Trophoblast cell (in vitro differentiated cells and primary cell): ENCODE data around the gene ACOX1.

Experiments
- DNase-seq, 2 donors: peaks; one replicate each; pipeline ENCODE4 v3.0.0-alpha.2; 2016
- H2AFZ ChIP-seq: 2 replicates; pipeline ENCODE4 v1.6.1; 2013; ENCODE audit warnings: low read length, moderate library complexity, mild to moderate bottlenecking; ENCODE audit not compliant: insufficient read depth, poor library complexity
- H2AK5ac ChIP-seq: 2 replicates; pipeline ENCODE4 v1.6.1; 2013; ENCODE audit warnings: mild to moderate bottlenecking, low read length
- H2BK120ac ChIP-seq: 2 replicates; pipeline ENCODE4 v1.6.1; 2013; ENCODE audit warnings: low read length, mild to moderate bottlenecking, moderate library complexity; ENCODE audit not compliant: insufficient read depth, poor library complexity
- H2BK12ac ChIP-seq: 2 replicates; pipeline ENCODE4 v1.6.1; 2013; ENCODE audit warnings: mild to moderate bottlenecking, low read length, moderate library complexity
- H2BK5ac ChIP-seq: 2 replicates; pipeline ENCODE4 v1.6.1; 2013; ENCODE audit warnings: low read length, low read depth, moderate library complexity, mild to moderate bottlenecking; ENCODE audit not compliant: poor library complexity
- H3K14ac ChIP-seq: 2 replicates; pipeline ENCODE4 v1.6.1; 2013; ENCODE audit warnings: mild to moderate bottlenecking, low read length
- H3K18ac ChIP-seq: 2 replicates; pipeline ENCODE4 v1.6.1; 2013; ENCODE audit warnings: mild to moderate bottlenecking, low read length
- H3K23ac ChIP-seq: 2 replicates; pipeline ENCODE4 v1.6.1; 2013; ENCODE audit warnings: low read length
- H3K27ac ChIP-seq: 2 replicates; pipeline ENCODE4 v1.5.1; 2013; ENCODE audit warnings: low read depth, mild to moderate bottlenecking, inconsistent platforms, low read length, moderate library complexity
- H3K27me3 ChIP-seq: 2 replicates; pipeline ENCODE4 v1.6.1; 2013; ENCODE audit warnings: inconsistent platforms, mild to moderate bottlenecking, low read length, moderate library complexity; ENCODE audit not compliant: insufficient read depth
- H3K36me3 ChIP-seq, 2 experiments: 1 replicate in 1 of 2; 2 replicates in 1 of 2; pipeline ENCODE4 v1.6.1; 2013; ENCODE audit warnings: low read length in 2 of 2, mild to moderate bottlenecking in 2 of 2, moderate library complexity in 1 of 2; ENCODE audit not compliant: insufficient read depth in 2 of 2, control insufficient read depth in 1 of 2
- H3K4ac ChIP-seq: 2 replicates; pipeline ENCODE4 v1.6.1; 2013; ENCODE audit warnings: low read depth, mild to moderate bottlenecking, low read length, moderate library complexity
- H3K4me1 ChIP-seq, 2 experiments: 1 replicate in 1 of 2; 2 replicates in 1 of 2; pipeline ENCODE4 v1.6.1; 2013; ENCODE audit warnings: low read length in 2 of 2, mild to moderate bottlenecking in 2 of 2, moderate library complexity in 1 of 2; ENCODE audit not compliant: insufficient read depth in 2 of 2, control insufficient read depth in 1 of 2
- H3K4me2 ChIP-seq: 2 replicates; pipeline ENCODE4 v1.6.1; 2013; ENCODE audit warnings: inconsistent platforms, mild to moderate bottlenecking, low read length, moderate library complexity
- H3K4me3 ChIP-seq: 2 replicates; pipeline ENCODE4 v1.5.1; 2013; ENCODE audit warnings: mild to moderate bottlenecking, low read depth, low read length, inconsistent platforms
- H3K79me1 ChIP-seq: one replicate; pipeline ENCODE4 v1.6.1; 2013; ENCODE audit warnings: low read length
- H3K79me2 ChIP-seq: 2 replicates; pipeline ENCODE4 v1.6.1; 2013; ENCODE audit warnings: low read length, mild to moderate bottlenecking; ENCODE audit not compliant: control insufficient read depth, insufficient read depth, poor library complexity
- H3K9ac ChIP-seq: 2 replicates; pipeline ENCODE4 v1.6.1; 2013; ENCODE audit warnings: mild to moderate bottlenecking, low read length
- H3K9me3 ChIP-seq: 2 replicates; pipeline ENCODE4 v1.6.1; 2013; ENCODE audit warnings: low read depth, mild to moderate bottlenecking, control low read depth, inconsistent platforms, low read length; ENCODE audit not compliant: insufficient read depth
- H4K12ac ChIP-seq: 2 replicates; pipeline ENCODE4 v1.6.1; 2013; ENCODE audit warnings: low read depth, mild to moderate bottlenecking, low read length, moderate library complexity
- H4K8ac ChIP-seq: 2 replicates; pipeline ENCODE4 v1.6.1; 2013; ENCODE audit warnings: low read depth, mild to moderate bottlenecking, low read length, moderate library complexity
- H4K91ac ChIP-seq: one replicate; pipeline ENCODE4 v1.6.1; 2013; ENCODE audit warnings: low read depth, mild to moderate bottlenecking, low read length, moderate library complexity
- WGBS: extraction: QIAGEN DNeasy Blood & Tissue Kit; methylation state at CpG from one replicate; pipeline ENCODE4 v1.1.7; 2013; ENCODE audit warnings: missing lambda C conversion rate; ENCODE audit not compliant: insufficient read length, insufficient coverage; ENCODE audit errors: extremely low coverage; 5-methylcytosine and 5-hydroxymethylcytosine counted together

Gene ACOX1

GRCh38 chr17:75901727-75902126 lies 77.2 kb downstream of the ACOX1 start:
- no peak for DNase-seq
- Histone ChIP-seq H3K36me3 (peaks cover 38 to 50% of the 10 kb centered on the region in 2 experiments), H3K18ac (no peak overlapping the region), H3K9me3 (no peaks in the 10 kb centered on the region), H3K4ac (no peak overlapping the region), H4K91ac (no peak overlapping the region), H3K14ac (no peak overlapping the region), H3K79me1 (peaks cover 7% of the 10 kb centered on the region), H3K4me3 (no peak overlapping the region), H2BK12ac (no peak overlapping the region), H2AK5ac (no peak overlapping the region), H2BK120ac (no peak overlapping the region), H4K8ac (no peak overlapping the region), H2AFZ (no peak overlapping the region), H3K4me1 (peaks cover 8% of the 10 kb centered on the region in 2 experiments), H3K79me2 (peaks cover 6% of the 10 kb centered on the region), H3K4me2 (no peak overlapping the region), H3K27me3 (no peaks in the 10 kb centered on the region), H2BK5ac (no peak overlapping the region), H4K12ac (no peak overlapping the region), H3K23ac (no peak overlapping the region), H3K27ac (no peak overlapping the region), H3K9ac (no peak overlapping the region)
- WGBS: no CpG with 5 or more reads among the region's 18 CpGs

DNA sequence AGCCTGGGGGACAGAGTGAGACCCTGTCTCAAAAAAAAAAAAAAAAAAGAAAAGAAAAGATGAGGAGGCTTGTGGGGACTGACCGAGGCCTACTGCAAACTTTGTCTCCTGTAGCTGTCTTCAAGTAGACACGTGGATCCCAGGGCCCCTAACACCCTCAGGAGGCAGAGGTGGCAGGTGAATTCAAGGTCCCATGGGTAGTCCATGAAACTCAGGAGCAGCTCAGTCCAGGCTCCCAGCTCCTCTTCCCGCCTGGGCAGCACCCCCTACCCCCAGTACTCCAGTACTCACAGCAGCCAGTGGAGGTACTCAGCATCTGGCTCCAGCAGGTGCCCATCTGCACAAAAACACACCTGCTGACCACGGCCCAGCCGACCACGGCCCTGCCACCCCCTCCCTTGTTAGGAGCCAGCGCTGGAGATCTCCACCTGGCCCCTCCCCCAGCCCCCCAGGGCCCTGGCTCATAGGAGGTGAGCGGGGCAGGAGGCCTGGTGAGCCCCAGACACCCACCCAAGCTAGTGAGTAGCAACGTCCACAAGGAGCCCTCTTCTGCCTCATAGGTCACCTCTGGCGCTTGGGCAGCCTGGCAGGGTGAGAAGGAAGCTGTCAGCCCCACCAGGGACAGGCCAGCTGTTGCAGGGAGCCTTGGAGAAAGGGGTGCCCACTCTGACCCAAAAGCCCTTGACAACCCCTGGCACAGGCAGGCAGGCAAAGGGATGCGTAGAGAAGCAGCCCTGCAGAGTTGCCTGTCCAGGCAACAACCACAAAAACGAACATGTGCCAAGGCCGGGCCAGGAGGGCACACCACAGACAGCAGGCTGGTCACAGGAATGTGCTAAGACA lies 78.1 kb downstream of the ACOX1 start:
- no peaks in the 10 kb centered on the region for H3K9me3 ChIP-seq
- H3K79me2 ChIP-seq: peaks cover 10% of the 10 kb centered on the region
- no CpG with 5 or more reads among the region's 13 CpGs for WGBS
- H4K91ac ChIP-seq: no peak overlapping the region
- no peak overlapping the region for H2BK120ac ChIP-seq
- no peak overlapping the region for H3K4ac ChIP-seq
- H3K4me1 ChIP-seq: peaks cover 3 to 6% of the 10 kb centered on the region in 2 experiments
- H3K4me2 ChIP-seq: no peak overlapping the region
- H3K36me3 ChIP-seq: peaks cover 38 to 50% of the 10 kb centered on the region in 2 experiments
- H3K23ac ChIP-seq: no peak overlapping the region
- no peak for DNase-seq
- peaks cover 12% of the 10 kb centered on the region for H3K79me1 ChIP-seq
- H3K18ac ChIP-seq: no peak overlapping the region
- no peak overlapping the region for H3K27ac ChIP-seq
- no peak overlapping the region for H3K9ac ChIP-seq
- H3K14ac ChIP-seq: no peak overlapping the region
- H2AK5ac ChIP-seq: no peak overlapping the region
- H4K8ac ChIP-seq: no peak overlapping the region
- H4K12ac ChIP-seq: no peak overlapping the region
- H2BK5ac ChIP-seq: no peak overlapping the region
- H3K4me3 ChIP-seq: no peak overlapping the region
- no peak overlapping the region for H2AFZ ChIP-seq
- H3K27me3 ChIP-seq: no peaks in the 10 kb centered on the region
- H2BK12ac ChIP-seq: no peak overlapping the region

GRCh38 chr17:75899767-75900468 lies 79.0 kb downstream of the ACOX1 start:
- no peak overlapping the region for H4K91ac ChIP-seq
- no peak overlapping the region for H4K8ac ChIP-seq
- peaks cover 8% of the 10 kb centered on the region for H3K79me1 ChIP-seq
- no peak overlapping the region for H3K4ac ChIP-seq
- no peak overlapping the region for H3K9ac ChIP-seq
- H3K14ac ChIP-seq: no peak overlapping the region
- DNase-seq: no peak
- no peak overlapping the region for H4K12ac ChIP-seq
- H3K4me3 ChIP-seq: no peak overlapping the region
- H3K79me2 ChIP-seq: peaks cover 13% of the 10 kb centered on the region
- no peak overlapping the region for H2AFZ ChIP-seq
- H2BK12ac ChIP-seq: no peak overlapping the region
- H3K18ac ChIP-seq: no peak overlapping the region
- H3K27me3 ChIP-seq: no peaks in the 10 kb centered on the region
- no CpG with 5 or more reads among the region's 23 CpGs for WGBS
- no peak overlapping the region for H3K23ac ChIP-seq
- no peak overlapping the region for H2BK120ac ChIP-seq
- H3K36me3 ChIP-seq: peaks cover 38 to 50% of the 10 kb centered on the region in 2 experiments
- no peaks in the 10 kb centered on the region for H3K9me3 ChIP-seq
- no peak overlapping the region for H2AK5ac ChIP-seq
- no peak overlapping the region for H2BK5ac ChIP-seq
- no peak overlapping the region for H3K4me2 ChIP-seq
- H3K27ac ChIP-seq: no peak overlapping the region
- peaks cover 9 to 11% of the 10 kb centered on the region in 2 experiments for H3K4me1 ChIP-seq

- Histone ChIP-seq H2BK5ac (no peak overlapping the region), H3K79me2 (peaks cover 11% of the 10 kb centered on the region), H3K14ac (no peak overlapping the region), H4K8ac (no peak overlapping the region), H4K12ac (no peak overlapping the region), H4K91ac (no peak overlapping the region), H2BK120ac (no peak overlapping the region), H3K79me1 (peaks cover 7% of the 10 kb centered on the region), H3K4me1 (peaks cover 9 to 11% of the 10 kb centered on the region in 2 experiments), H2BK12ac (no peak overlapping the region), H3K9ac (no peak overlapping the region), H3K9me3 (no peaks in the 10 kb centered on the region), H3K27me3 (no peaks in the 10 kb centered on the region), H3K18ac (no peak overlapping the region), H3K4me2 (no peak overlapping the region), H3K36me3 (peaks cover 38 to 50% of the 10 kb centered on the region in 2 experiments), H3K4me3 (no peak overlapping the region), H3K4ac (no peak overlapping the region), H2AK5ac (no peak overlapping the region), H2AFZ (no peak overlapping the region), H3K27ac (no peak overlapping the region), H3K23ac (no peak overlapping the region)
- WGBS: no CpG with 5 or more reads among the region's 13 CpGs
- no peak for DNase-seq
These were observed 79.6 kb downstream of the ACOX1 start for GRCh38 chr17:75899353-75899752.
